Measurements from ENCODE around the gene GPR148.

GRCh38 chr2:130740671-130741070 lies 11.8 kb downstream of the GPR148 start:
- TF ChIP-seq EZH2 (IDR thresholded peaks at IDR 0.05; ENCODE audit: borderline replicate concordance, low read length) (no peak), CTCF (conservative IDR thresholded peaks at IDR 0.05 in 1 of 2, IDR thresholded peaks at IDR 0.05 in 1 of 2; ENCODE audit: extremely low read depth in 1 of 2, insufficient read depth in 1 of 2, low read depth in 1 of 2, low read length in 2 of 2) (no peak)
